Spleen (tissue), 11 donors: ENCODE results near the gene DONSON. TPM values are rescaled to one million over a fixed set of nuclear protein-coding genes. Genes with fewer than 3 reads are reported as not detected.

Source experiments
- DNase-seq: peaks from one replicate; pipeline ENCODE4 v3.0.0-alpha.2; 2020
- H3K27ac ChIP-seq, 8 donors: fragments of 200-600 bp; sonication (generic) in 7 of 8; 1 replicate in 4 of 8; 2 replicates in 4 of 8; pipeline versions ENCODE4 v1.5.0 to v1.8.0; 2016 to 2021; ENCODE audit warnings: inconsistent platforms in 4 of 8, mild to moderate bottlenecking in 4 of 8, moderate library complexity in 1 of 8
- H3K27me3 ChIP-seq, 7 donors: fragments of 200-600 bp; sonication (generic) in 6 of 7; replicated peaks in 1 of 7; 1 replicate in 4 of 7; 2 replicates in 3 of 7; pipeline versions ENCODE4 v1.5.0 to v1.8.0; 2016 to 2021; ENCODE audit warnings: inconsistent platforms in 3 of 7, mild to moderate bottlenecking in 1 of 7
- H3K36me3 ChIP-seq, 6 donors: fragments of 200-600 bp; sonication (generic) in 5 of 6; 1 replicate in 4 of 6; 2 replicates in 2 of 6; pipeline versions ENCODE4 v1.5.0 to v1.8.0; 2016 to 2021; ENCODE audit warnings: inconsistent platforms in 2 of 6
- H3K4me1 ChIP-seq, 6 donors: fragments of 200-600 bp; sonication (generic) in 5 of 6; 1 replicate in 3 of 6; 2 replicates in 3 of 6; pipeline versions ENCODE4 v1.5.0 to v1.8.0; 2016 to 2021; ENCODE audit warnings: inconsistent platforms in 3 of 6
- H3K4me3 ChIP-seq, 8 donors: fragments of 200-600 bp; sonication (generic) in 7 of 8; 1 replicate in 4 of 8; 2 replicates in 4 of 8; pipeline versions ENCODE4 v1.5.0 to v1.8.0; 2016 to 2021; ENCODE audit warnings: inconsistent platforms in 4 of 8, mild to moderate bottlenecking in 4 of 8, moderate library complexity in 2 of 8
- H3K9me3 ChIP-seq, 8 donors: fragments of 200-600 bp; sonication (generic) in 7 of 8; 1 replicate in 4 of 8; 2 replicates in 4 of 8; pipeline versions ENCODE4 v1.5.0 to v1.8.0; 2016 to 2021; ENCODE audit warnings: inconsistent platforms in 4 of 8
- POLR2A ChIP-seq, 3 donors: fragments of 450-650 bp; IDR thresholded peaks; one replicate each; pipeline ENCODE4 v1.5.1; 2017; ENCODE audit warnings: antibody characterized with exemption in 3 of 3, mild to moderate bottlenecking in 1 of 3
- POLR2AphosphoS5 ChIP-seq, 3 donors: sonication (generic); formaldehyde crosslinking; IDR thresholded peaks; one replicate each; pipeline ENCODE4 v1.5.1; 2017; ENCODE audit warnings: antibody characterized with exemption in 3 of 3
- WGBS, 5 donors: extraction: QIAGEN DNeasy Blood & Tissue Kit in 3 of 5; methylation state at CpG; one replicate each; pipeline versions ENCODE4 v1.1.5 to v1.1.7; 2013 to 2018; 5-methylcytosine and 5-hydroxymethylcytosine counted together
- intact Hi-C: fragments of 100-400 bp; cut with DNase I; formaldehyde crosslinking; loops from one replicate; pipeline ENCODE4 v1.15.0; 2023; ENCODE audit warnings: low total_unique reads
- polyA plus RNA-seq, 3 donors: library from polyadenylated mRNA; stranded (reverse); fragments of 200-250 nt; gene quantifications; one replicate each; pipeline ENCODE4 v1.2.1, GENCODE V29; 2013
- total RNA-seq, 7 donors: library from RNA; depleted of rRNA in 3 of 7; stranded (reverse); fragments of >200 nt in 3 of 7; fragmentation: NEBNext Ultra II Directional in 4 of 7; extraction: Animal tissue kit (Norgen Biotek cat#: 25700) in 4 of 7; gene quantifications; one replicate each; pipeline versions ENCODE4 v1.1.0 to v1.2.1, GENCODE V29; 2016 to 2021
- TF ChIP-seq, protein P1 (sequence below), 11 experiments: fragments of 200-600 bp in 7 of 11; fragments of 450-650 bp in 4 of 11; sonication (generic) in 4 of 11; IDR thresholded peaks in 8 of 11; conservative IDR thresholded peaks in 3 of 11; 1 replicate in 7 of 11; 2 replicates in 4 of 11; pipeline versions ENCODE4 v1.4.0 to v1.8.0; 2016 to 2021; ENCODE audit warnings: antibody characterized with exemption in 11 of 11, inconsistent platforms in 4 of 11, mild to moderate bottlenecking in 1 of 11
- donor health status: healthy with polysubstance abuse.
- donor health status: DM: no; HTN: no; CAD: no; lungs with moderate emphysema.
- donor health status: DM: no; HTN: no; CAD: no.
- donor health status: Bipolar disorder and iron deficiency.
- donor health status: healthy.
- donor health status: DM: no; HTN: no; CAD: no.
- donor health status: DM: yes; HTN: yes; CAD: no.

DONSON gene
- total and polyA plus RNA-seq, 10 donors = 5.8 to 13.5 (median 7.3) TPM

GRCh38 chr21:33558777-33559421 lies 29.6 kb downstream of the DONSON start:
- Histone ChIP-seq H3K27ac (no peak overlapping the region), H3K36me3 (peaks cover 5 to 100% (median 85%) of the 10 kb centered on the region in 6 donors), H3K9me3 (no peaks in the 10 kb centered on the region), H3K4me3 (no peak overlapping the region), H3K27me3 (no peaks in the 10 kb centered on the region), H3K4me1 (peaks cover 9 to 79% (median 37%) of the 10 kb centered on the region in 6 donors)
- DNase-seq = no peak
- 83 to 91% (median 88%) methylated on average over 4 of the region's 4 CpGs for WGBS, 5 donors
- no peak for TF ChIP-seq POLR2AphosphoS5 (IDR thresholded peaks at IDR 0.05)
- intact Hi-C loops = no loop called here

DNA sequence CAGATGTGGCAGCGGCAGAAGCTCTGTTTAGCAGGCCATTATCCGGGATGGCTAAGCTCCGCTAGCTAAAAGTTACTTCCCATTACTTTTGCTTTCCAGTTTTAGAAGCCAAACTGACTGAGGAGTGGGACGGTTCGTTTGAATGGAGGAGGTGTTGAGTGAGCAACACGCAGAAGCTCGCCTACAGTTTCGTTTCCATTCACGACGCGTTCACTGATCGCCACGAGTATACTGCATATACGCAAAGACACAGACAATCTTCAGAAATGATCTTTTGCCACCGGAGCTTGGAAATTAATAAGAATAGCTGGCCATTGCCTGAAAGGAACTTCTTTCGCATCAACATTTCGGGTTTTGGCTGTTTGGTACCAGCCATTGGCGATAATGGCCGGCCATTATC lies 31.0 kb downstream of the DONSON start:
- Histone ChIP-seq H3K27ac (no peak overlapping the region), H3K4me3 (no peak overlapping the region), H3K4me1 (peaks cover 9 to 77% (median 31%) of the 10 kb centered on the region in 6 donors), H3K9me3 (no peaks in the 10 kb centered on the region), H3K36me3 (peaks cover 10 to 100% (median 88%) of the 10 kb centered on the region in 6 donors), H3K27me3 (no peaks in the 10 kb centered on the region)
- intact Hi-C loops = no loop called here
- TF ChIP-seq POLR2A (IDR thresholded peaks at IDR 0.05) = no peak
- TF ChIP-seq, protein P1, sequence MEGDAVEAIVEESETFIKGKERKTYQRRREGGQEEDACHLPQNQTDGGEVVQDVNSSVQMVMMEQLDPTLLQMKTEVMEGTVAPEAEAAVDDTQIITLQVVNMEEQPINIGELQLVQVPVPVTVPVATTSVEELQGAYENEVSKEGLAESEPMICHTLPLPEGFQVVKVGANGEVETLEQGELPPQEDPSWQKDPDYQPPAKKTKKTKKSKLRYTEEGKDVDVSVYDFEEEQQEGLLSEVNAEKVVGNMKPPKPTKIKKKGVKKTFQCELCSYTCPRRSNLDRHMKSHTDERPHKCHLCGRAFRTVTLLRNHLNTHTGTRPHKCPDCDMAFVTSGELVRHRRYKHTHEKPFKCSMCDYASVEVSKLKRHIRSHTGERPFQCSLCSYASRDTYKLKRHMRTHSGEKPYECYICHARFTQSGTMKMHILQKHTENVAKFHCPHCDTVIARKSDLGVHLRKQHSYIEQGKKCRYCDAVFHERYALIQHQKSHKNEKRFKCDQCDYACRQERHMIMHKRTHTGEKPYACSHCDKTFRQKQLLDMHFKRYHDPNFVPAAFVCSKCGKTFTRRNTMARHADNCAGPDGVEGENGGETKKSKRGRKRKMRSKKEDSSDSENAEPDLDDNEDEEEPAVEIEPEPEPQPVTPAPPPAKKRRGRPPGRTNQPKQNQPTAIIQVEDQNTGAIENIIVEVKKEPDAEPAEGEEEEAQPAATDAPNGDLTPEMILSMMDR (IDR thresholded peaks at IDR 0.05 in 8 of 11, conservative IDR thresholded peaks at IDR 0.05 in 3 of 11) = no peak
- no peak for TF ChIP-seq POLR2AphosphoS5 (IDR thresholded peaks at IDR 0.05)
- 93 to 97% (median 97%) methylated on average over 19 of the region's 19 CpGs for WGBS, 5 donors
- DNase-seq = no peak

- no peak overlapping the region for H3K27ac ChIP-seq
- DNase-seq = no peak
- H3K9me3 ChIP-seq = no peaks in the 10 kb centered on the region
- H3K4me3 ChIP-seq = no peak overlapping the region
- intact Hi-C loops = no loop called here
- 93 to 98% (median 96%) methylated on average over 26 to 32 of the region's 32 CpGs for WGBS, 5 donors
- H3K27me3 ChIP-seq = no peaks in the 10 kb centered on the region
- TF ChIP-seq POLR2AphosphoS5 (IDR thresholded peaks at IDR 0.05) (peak in 1 of 3 donors; percentile 27), POLR2A (IDR thresholded peaks at IDR 0.05) (no peak)
- peaks cover 5 to 63% (median 26%) of the 10 kb centered on the region in 6 donors for H3K4me1 ChIP-seq
- H3K36me3 ChIP-seq = peaks cover 10 to 100% (median 90%) of the 10 kb centered on the region in 6 donors
Measured at GRCh38 chr21:33554982-33555344, 33.5 kb downstream of the DONSON start.

GRCh38 chr21:33554236-33554981 lies 34.1 kb downstream of the DONSON start:
- Histone ChIP-seq H3K9me3 (no peaks in the 10 kb centered on the region), H3K4me3 (no peak overlapping the region), H3K27me3 (no peaks in the 10 kb centered on the region), H3K36me3 (peaks cover 10 to 100% (median 90%) of the 10 kb centered on the region in 6 donors), H3K27ac (no peak overlapping the region), H3K4me1 (peaks cover 5 to 63% (median 29%) of the 10 kb centered on the region in 6 donors)
- TF ChIP-seq POLR2AphosphoS5 (IDR thresholded peaks at IDR 0.05) = peak in 1 of 3 donors; percentile 50
- TF ChIP-seq POLR2A (IDR thresholded peaks at IDR 0.05) = no peak
- intact Hi-C loops = no loop called here
- 93 to 96% (median 94%) methylated on average over 18 of the region's 18 CpGs for WGBS, 5 donors
- DNase-seq = no peak

DNA sequence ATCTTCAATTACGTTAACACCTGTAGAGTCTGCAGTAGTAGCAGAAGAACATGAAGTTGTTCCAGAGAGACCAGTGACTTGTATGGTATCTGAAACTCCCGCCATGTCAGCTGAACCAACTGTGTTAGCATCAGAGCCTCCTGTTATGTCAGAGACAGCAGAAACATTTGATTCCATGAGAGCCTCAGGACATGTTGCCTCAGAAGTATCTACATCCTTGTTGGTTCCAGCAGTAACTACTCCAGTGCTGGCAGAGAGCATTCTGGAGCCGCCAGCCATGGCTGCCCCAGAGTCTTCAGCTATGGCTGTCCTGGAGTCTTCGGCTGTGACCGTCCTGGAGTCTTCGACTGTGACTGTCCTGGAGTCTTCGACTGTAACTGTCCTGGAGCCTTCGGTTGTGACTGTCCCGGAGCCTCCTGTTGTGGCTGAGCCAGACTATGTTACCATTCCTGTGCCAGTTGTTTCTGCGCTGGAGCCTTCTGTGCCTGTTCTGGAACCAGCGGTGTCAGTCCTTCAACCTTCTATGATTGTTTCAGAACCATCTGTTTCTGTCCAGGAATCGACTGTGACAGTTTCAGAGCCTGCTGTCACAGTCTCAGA lies 35.4 kb downstream of the DONSON start:
- intact Hi-C loops = no loop called here
- WGBS, 5 donors = 91 to 98% (median 96%) methylated on average over 12 of the region's 12 CpGs
- DNase-seq = no peak
- TF ChIP-seq POLR2AphosphoS5 (IDR thresholded peaks at IDR 0.05) (peak in 1 of 3 donors; percentile 37), POLR2A (IDR thresholded peaks at IDR 0.05) (no peak)
- TF ChIP-seq, protein P1 (IDR thresholded peaks at IDR 0.05 in 8 of 11, conservative IDR thresholded peaks at IDR 0.05 in 3 of 11) = no peak
- H3K4me3 ChIP-seq = no peak overlapping the region
- no peaks in the 10 kb centered on the region for H3K27me3 ChIP-seq
- no peaks in the 10 kb centered on the region for H3K9me3 ChIP-seq
- no peak overlapping the region for H3K27ac ChIP-seq
- peaks cover 5 to 75% (median 38%) of the 10 kb centered on the region in 6 donors for H3K4me1 ChIP-seq
- peaks cover 10 to 100% (median 90%) of the 10 kb centered on the region in 6 donors for H3K36me3 ChIP-seq
